HG02840 (cell line): ENCODE measurements around the gene TMCC1.
"Not testable (repeated sequence)": the region's sequence is repeated elsewhere in the genome, so short reads cannot be mapped to it uniquely, and the experiment has no call there.

Experiments
- ATAC-seq: cut with Tn5 transposase; IDR thresholded peaks from one replicate; pipeline ENCODE4 v1.9.1; 2021; ENCODE audit warnings: mild to moderate bottlenecking, moderate library complexity, moderate number of reproducible peaks; ENCODE audit not compliant: unreplicated experiment, low FRiP score

TMCC1 gene

GRCh38 chr3:129837065-129837642 lies 56.4 kb downstream of the TMCC1 start:
- no peak for ATAC-seq

GRCh38 chr3:129836381-129837064 lies 57.0 kb downstream of the TMCC1 start:
- no peak for ATAC-seq

- no peak for ATAC-seq
Observed at GRCh38 chr3:129835198-129835597, 58.3 kb downstream of the TMCC1 start.

- ATAC-seq: no peak
Observed at GRCh38 chr3:129834580-129834979, 58.9 kb downstream of the TMCC1 start.

GRCh38 chr3:129831942-129832341 lies 61.6 kb downstream of the TMCC1 start:
- ATAC-seq: not testable (repeated sequence)

- no peak for ATAC-seq
Observed at GRCh38 chr3:129831503-129831902, 62.0 kb downstream of the TMCC1 start.

- ATAC-seq: no peak
Observed at GRCh38 chr3:129829640-129830039, 63.9 kb downstream of the TMCC1 start.

GRCh38 chr3:129827765-129828164 lies 65.7 kb downstream of the TMCC1 start:
- no peak for ATAC-seq

- no peak for ATAC-seq
Observed at GRCh38 chr3:129824926-129825541, 68.5 kb downstream of the TMCC1 start.

GRCh38 chr3:129822679-129823078 lies 70.8 kb downstream of the TMCC1 start:
- no peak for ATAC-seq

GRCh38 chr3:129822241-129822640 lies 71.3 kb downstream of the TMCC1 start:
- no peak for ATAC-seq

- no peak for ATAC-seq
Observed at GRCh38 chr3:129820587-129820986, 72.9 kb downstream of the TMCC1 start.

GRCh38 chr3:129812589-129812988 lies 80.9 kb downstream of the TMCC1 start:
- ATAC-seq: no peak

- no peak for ATAC-seq
Observed at GRCh38 chr3:129809297-129809696, 84.2 kb downstream of the TMCC1 start.

- no peak for ATAC-seq
Observed at GRCh38 chr3:129796146-129796545, 97.4 kb downstream of the TMCC1 start.

- ATAC-seq: no peak
Observed at GRCh38 chr3:129795186-129796010, 98.1 kb downstream of the TMCC1 start.

GRCh38 chr3:129794311-129795185 lies 99.0 kb downstream of the TMCC1 start:
- no peak for ATAC-seq

GRCh38 chr3:129793942-129794310 lies 99.6 kb downstream of the TMCC1 start:
- no peak for ATAC-seq

GRCh38 chr3:129793319-129793718 lies 100.2 kb downstream of the TMCC1 start:
- ATAC-seq: no peak

GRCh38 chr3:129783470-129783869 lies 110.0 kb downstream of the TMCC1 start:
- ATAC-seq: no peak
